ENCODE results near the gene PXK.
"Not testable (repeated sequence)": the region's sequence is repeated elsewhere in the genome, so short reads cannot be mapped to it uniquely, and the experiment has no call there.

DNA sequence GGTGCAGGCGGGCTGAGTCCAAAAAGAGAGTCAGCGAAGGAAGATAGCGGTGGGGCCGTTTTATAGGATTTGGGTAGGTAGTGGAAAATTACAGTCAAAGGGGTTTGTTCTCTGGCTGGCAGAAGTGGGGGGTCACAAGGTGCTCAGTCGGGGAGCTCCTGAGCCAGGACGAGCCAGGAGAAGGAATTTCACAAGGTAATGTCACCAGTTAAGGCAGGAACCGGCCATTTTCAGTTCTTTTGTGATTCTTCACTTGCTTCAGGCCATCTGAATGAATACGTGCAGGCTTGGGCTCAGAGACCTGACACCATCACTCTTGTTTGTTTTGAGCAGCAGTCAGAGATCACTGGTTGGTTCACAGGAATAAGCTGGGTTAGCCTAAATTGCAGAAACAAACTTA is 104.6 kb downstream of the PXK start:
- TF ChIP-seq FEZF1 (tag by site-specific recombination; IDR thresholded peaks at IDR 0.05); ZBTB26 (tag by site-specific recombination; optimal IDR thresholded peaks at IDR 0.05); TCF7L2 (IDR thresholded peaks at IDR 0.05; ENCODE audit: borderline replicate concordance, low read depth, low read length); ZNF423 (tag by site-specific recombination; IDR thresholded peaks at IDR 0.05); ZNF175 (tag by site-specific recombination; IDR thresholded peaks at IDR 0.05); ZNF121 (tag by site-specific recombination; IDR thresholded peaks at IDR 0.05); ZBTB49 (tag by site-specific recombination; IDR thresholded peaks at IDR 0.05; ENCODE audit: low read depth): not testable (repeated sequence)
- TF ChIP-seq, protein P1, sequence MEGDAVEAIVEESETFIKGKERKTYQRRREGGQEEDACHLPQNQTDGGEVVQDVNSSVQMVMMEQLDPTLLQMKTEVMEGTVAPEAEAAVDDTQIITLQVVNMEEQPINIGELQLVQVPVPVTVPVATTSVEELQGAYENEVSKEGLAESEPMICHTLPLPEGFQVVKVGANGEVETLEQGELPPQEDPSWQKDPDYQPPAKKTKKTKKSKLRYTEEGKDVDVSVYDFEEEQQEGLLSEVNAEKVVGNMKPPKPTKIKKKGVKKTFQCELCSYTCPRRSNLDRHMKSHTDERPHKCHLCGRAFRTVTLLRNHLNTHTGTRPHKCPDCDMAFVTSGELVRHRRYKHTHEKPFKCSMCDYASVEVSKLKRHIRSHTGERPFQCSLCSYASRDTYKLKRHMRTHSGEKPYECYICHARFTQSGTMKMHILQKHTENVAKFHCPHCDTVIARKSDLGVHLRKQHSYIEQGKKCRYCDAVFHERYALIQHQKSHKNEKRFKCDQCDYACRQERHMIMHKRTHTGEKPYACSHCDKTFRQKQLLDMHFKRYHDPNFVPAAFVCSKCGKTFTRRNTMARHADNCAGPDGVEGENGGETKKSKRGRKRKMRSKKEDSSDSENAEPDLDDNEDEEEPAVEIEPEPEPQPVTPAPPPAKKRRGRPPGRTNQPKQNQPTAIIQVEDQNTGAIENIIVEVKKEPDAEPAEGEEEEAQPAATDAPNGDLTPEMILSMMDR (tag by site-specific recombination; IDR thresholded peaks at IDR 0.05): not testable (repeated sequence)
- TF ChIP-seq, protein P2, sequence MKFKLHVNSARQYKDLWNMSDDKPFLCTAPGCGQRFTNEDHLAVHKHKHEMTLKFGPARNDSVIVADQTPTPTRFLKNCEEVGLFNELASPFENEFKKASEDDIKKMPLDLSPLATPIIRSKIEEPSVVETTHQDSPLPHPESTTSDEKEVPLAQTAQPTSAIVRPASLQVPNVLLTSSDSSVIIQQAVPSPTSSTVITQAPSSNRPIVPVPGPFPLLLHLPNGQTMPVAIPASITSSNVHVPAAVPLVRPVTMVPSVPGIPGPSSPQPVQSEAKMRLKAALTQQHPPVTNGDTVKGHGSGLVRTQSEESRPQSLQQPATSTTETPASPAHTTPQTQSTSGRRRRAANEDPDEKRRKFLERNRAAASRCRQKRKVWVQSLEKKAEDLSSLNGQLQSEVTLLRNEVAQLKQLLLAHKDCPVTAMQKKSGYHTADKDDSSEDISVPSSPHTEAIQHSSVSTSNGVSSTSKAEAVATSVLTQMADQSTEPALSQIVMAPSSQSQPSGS (tag by site-specific recombination; IDR thresholded peaks at IDR 0.05; ENCODE audit: low read depth): not testable (repeated sequence)
- TF ChIP-seq, protein P3, sequence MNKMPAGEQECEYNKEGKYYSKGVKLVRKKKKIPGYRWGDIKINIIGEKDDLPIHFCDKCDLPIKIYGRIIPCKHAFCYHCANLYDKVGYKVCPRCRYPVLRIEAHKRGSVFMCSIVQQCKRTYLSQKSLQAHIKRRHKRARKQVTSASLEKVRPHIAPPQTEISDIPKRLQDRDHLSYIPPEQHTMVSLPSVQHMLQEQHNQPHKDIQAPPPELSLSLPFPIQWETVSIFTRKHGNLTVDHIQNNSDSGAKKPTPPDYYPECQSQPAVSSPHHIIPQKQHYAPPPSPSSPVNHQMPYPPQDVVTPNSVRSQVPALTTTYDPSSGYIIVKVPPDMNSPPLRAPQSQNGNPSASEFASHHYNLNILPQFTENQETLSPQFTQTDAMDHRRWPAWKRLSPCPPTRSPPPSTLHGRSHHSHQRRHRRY (tag by site-specific recombination; IDR thresholded peaks at IDR 0.05): not testable (repeated sequence)

Data from HEK293 (cell line).